Activated CD4-positive, alpha-beta T cell treated with anti-CD3 and anti-CD28 coated beads, Interleukin-2, amount 10 ng/mL, durations not matched to agents 7 days and 5 days (primary cell): ENCODE measurements around the gene ASPDH. TPM values are rescaled to one million over a fixed set of nuclear protein-coding genes. Genes with fewer than 3 reads are reported as not detected.

Experiments used
- CTCF ChIA-PET: fragments of 350-600 bp; sonication (Branson Sonifier 250); formaldehyde crosslinking; loops from one replicate; lab custom pipeline; 2021; ENCODE audit warnings: antibody characterized with exemption; lab: Charles Lee
- POLR2A ChIA-PET: fragments of 350-600 bp; sonication (Branson Sonifier 250); formaldehyde crosslinking; loops from one replicate; lab custom pipeline; 2021; ENCODE audit warnings: antibody characterized with exemption; lab: Charles Lee
- DNase-seq: peaks from one replicate; pipeline ENCODE4 v3.0.0-alpha.2; 2020
- H3K27ac Mint-ChIP-seq: one replicate; pipeline ENCODE4 v1.8.0; 2021; ENCODE audit warnings: mild to moderate bottlenecking, moderate library complexity, mixed read lengths
- H3K27me3 Mint-ChIP-seq: one replicate; pipeline ENCODE4 v1.8.0; 2021; ENCODE audit warnings: mixed read lengths
- H3K36me3 Mint-ChIP-seq: one replicate; pipeline ENCODE4 v1.8.0; 2021; ENCODE audit warnings: low read depth, mixed read lengths
- H3K4me1 Mint-ChIP-seq: one replicate; pipeline ENCODE4 v1.8.0; 2021; ENCODE audit warnings: mixed read lengths
- H3K4me3 Mint-ChIP-seq: one replicate; pipeline ENCODE4 v1.8.0; 2021; ENCODE audit warnings: mild to moderate bottlenecking, moderate library complexity, mixed read lengths
- H3K9me3 Mint-ChIP-seq: one replicate; pipeline ENCODE4 v1.8.0; 2021; ENCODE audit warnings: mixed read lengths
- total RNA-seq, 2 experiments: library from RNA; stranded (reverse); gene quantifications; one replicate each; pipeline ENCODE4 v1.2.3, GENCODE V29; 2021

Gene ASPDH
- total RNA-seq, 2 experiments from 2014 or later: not detected

GRCh38 chr19:50552540-50552939 lies 38.8 kb upstream of the ASPDH start:
- Mint-ChIP-seq H3K27ac (no peak overlapping the region), H3K4me3 (no peak overlapping the region), H3K27me3 (peaks cover 45% of the 10 kb centered on the region), H3K36me3 (no peaks in the 10 kb centered on the region), H3K4me1 (peaks cover 8% of the 10 kb centered on the region), H3K9me3 (no peaks in the 10 kb centered on the region)
- POLR2A ChIA-PET: no interaction called here
- CTCF ChIA-PET: no interaction called here
- no peak for DNase-seq

- Mint-ChIP-seq H3K36me3 (no peaks in the 10 kb centered on the region), H3K4me3 (no peak overlapping the region), H3K4me1 (peaks cover 8% of the 10 kb centered on the region)
Measured at GRCh38 chr19:50551715-50552187, 38.0 kb upstream of the ASPDH start.

DNA sequence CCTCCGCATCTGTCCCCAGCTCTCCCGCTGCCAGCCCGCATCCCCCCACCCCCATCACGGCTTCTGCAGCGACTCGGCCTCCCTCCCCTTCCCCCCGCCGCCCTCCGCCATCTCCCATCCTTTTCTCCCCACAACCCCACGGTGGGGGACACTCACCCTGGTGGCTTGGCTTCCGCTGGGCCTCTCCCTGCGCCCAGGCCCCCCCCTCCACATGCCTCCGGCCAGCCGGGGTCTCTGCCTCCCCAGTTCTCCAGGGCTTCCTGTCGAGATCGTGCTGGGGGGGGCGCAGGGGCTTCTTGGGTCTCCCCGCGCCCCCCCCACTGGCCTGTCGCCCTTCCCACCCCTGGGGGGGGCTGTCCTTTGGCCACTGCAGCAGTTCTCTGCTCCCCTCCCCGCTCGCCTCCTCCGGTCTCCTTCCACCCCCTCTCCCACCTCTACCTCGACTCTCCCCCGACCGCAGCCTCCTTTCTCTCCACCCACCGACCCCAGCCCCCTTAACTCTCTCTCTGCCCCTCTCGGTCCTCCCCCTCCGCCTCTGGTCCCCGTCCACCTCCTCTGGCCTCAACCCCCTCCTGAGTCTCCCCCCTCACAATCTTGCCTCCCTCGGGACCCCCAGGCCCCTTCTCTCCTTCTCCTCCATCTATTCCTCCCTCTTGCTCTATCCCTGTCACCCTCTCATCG lies 37.5 kb upstream of the ASPDH start:
- no peaks in the 10 kb centered on the region for H3K36me3 Mint-ChIP-seq
- no peaks in the 10 kb centered on the region for H3K9me3 Mint-ChIP-seq
- ChIA-PET POLR2A (no interaction called here), CTCF (no interaction called here)
- DNase-seq: no peak
- peaks cover 37% of the 10 kb centered on the region for H3K27me3 Mint-ChIP-seq
- H3K4me1 Mint-ChIP-seq: peaks cover 4% of the 10 kb centered on the region
- H3K27ac Mint-ChIP-seq: no peak overlapping the region
- no peak overlapping the region for H3K4me3 Mint-ChIP-seq

More at GRCh38 chr19:50551715-50552187, 38.0 kb upstream of the ASPDH start:
- DNase-seq: no peak
- H3K27me3 Mint-ChIP-seq: peaks cover 41% of the 10 kb centered on the region
- no peak overlapping the region for H3K27ac Mint-ChIP-seq
- no peaks in the 10 kb centered on the region for H3K9me3 Mint-ChIP-seq
- ChIA-PET CTCF (no interaction called here), POLR2A (no interaction called here)

DNA sequence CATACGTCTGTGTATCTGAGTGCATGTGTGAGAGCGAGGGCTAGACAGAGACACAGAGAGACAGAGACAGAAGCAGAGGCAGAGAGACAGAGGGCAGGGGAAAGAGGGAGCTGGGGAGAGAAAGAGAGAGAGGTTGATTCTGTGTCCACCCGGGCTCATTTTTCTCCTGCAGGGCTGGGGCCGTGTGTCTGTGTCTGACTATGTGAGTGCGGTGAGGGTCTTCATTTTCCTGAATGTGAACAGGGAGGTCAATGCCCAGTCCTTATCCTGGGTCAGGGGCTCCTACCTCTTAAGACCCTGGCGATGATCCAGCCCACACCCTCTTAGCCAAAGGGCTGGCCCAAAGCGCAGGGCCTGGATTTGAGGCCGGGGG lies 36.9 kb upstream of the ASPDH start:
- H3K36me3 Mint-ChIP-seq: no peaks in the 10 kb centered on the region
- no peak for DNase-seq
- peaks cover 34% of the 10 kb centered on the region for H3K27me3 Mint-ChIP-seq
- ChIA-PET CTCF (no interaction called here), POLR2A (no interaction called here)
- H3K27ac Mint-ChIP-seq: no peak overlapping the region
- no peaks in the 10 kb centered on the region for H3K9me3 Mint-ChIP-seq
- H3K4me1 Mint-ChIP-seq: no peaks in the 10 kb centered on the region
- no peak overlapping the region for H3K4me3 Mint-ChIP-seq

- ChIA-PET CTCF (no interaction called here), POLR2A (no interaction called here)
- Mint-ChIP-seq H3K4me1 (no peaks in the 10 kb centered on the region), H3K27me3 (peaks cover 29% of the 10 kb centered on the region), H3K27ac (no peak overlapping the region), H3K4me3 (no peak overlapping the region), H3K36me3 (no peaks in the 10 kb centered on the region), H3K9me3 (no peaks in the 10 kb centered on the region)
- DNase-seq: no peak
Measured at GRCh38 chr19:50549927-50550593, 36.3 kb upstream of the ASPDH start.

DNA sequence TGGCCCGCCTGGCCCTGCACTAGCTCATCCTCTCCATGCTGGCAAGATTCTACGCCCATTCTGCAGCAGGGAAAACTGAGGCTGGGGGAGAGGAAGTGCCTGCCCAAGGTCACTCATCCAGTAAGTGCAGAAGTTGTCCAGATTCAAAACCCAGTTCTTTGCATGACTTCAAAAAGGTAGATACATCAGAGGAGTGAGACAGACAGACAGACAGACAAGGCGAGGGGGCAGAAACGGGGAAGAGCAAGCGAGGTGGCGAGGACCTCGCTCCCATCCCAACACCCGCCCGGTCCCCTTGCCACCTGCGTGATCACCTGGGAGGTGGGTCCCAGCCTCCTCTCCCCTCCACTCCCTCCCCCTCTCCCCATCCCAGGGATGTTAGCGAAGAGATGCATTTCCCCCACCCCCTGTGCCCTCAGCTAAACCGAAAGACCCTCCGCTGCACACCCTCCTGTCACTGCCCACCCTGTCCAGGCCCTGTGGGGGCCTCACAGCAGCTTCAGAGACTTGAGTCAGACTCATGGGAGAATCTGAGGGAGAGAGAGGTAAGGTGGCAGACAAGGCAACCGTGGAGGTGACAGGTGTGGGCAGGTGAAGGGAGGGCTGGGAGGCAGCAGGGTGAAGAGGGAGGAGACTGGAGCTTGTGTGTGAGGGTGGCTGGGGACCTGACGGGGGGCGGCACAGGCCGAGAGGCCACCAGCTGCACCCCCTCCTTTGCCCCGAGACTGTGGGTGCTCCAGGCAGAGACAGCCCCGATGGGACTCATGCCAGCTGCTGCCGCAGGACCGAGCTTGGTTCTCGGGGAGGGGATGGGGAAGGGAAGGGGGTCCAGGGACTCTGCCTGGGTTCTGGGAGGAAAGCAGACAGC lies 35.6 kb upstream of the ASPDH start:
- POLR2A ChIA-PET: no interaction called here
- peaks cover 26% of the 10 kb centered on the region for H3K27me3 Mint-ChIP-seq
- CTCF ChIA-PET: no interaction called here
- no peak overlapping the region for H3K4me3 Mint-ChIP-seq
- no peaks in the 10 kb centered on the region for H3K4me1 Mint-ChIP-seq
- H3K27ac Mint-ChIP-seq: no peak overlapping the region
- no peak for DNase-seq
- H3K36me3 Mint-ChIP-seq: no peaks in the 10 kb centered on the region
- H3K9me3 Mint-ChIP-seq: no peaks in the 10 kb centered on the region

- no peak overlapping the region for H3K4me3 Mint-ChIP-seq
- no peaks in the 10 kb centered on the region for H3K4me1 Mint-ChIP-seq
- CTCF ChIA-PET: interaction anchor here (0.7 kb wide), 1 partner anchor 8 kb away, joined by 3 read pairs; no protein-coding TSS in a partner anchor
- no peaks in the 10 kb centered on the region for H3K36me3 Mint-ChIP-seq
- POLR2A ChIA-PET: no interaction called here
- H3K27me3 Mint-ChIP-seq: peaks cover 24% of the 10 kb centered on the region
- no peak for DNase-seq
- no peak overlapping the region for H3K27ac Mint-ChIP-seq
- no peaks in the 10 kb centered on the region for H3K9me3 Mint-ChIP-seq
Measured at GRCh38 chr19:50548191-50549058, 34.7 kb upstream of the ASPDH start.

DNA sequence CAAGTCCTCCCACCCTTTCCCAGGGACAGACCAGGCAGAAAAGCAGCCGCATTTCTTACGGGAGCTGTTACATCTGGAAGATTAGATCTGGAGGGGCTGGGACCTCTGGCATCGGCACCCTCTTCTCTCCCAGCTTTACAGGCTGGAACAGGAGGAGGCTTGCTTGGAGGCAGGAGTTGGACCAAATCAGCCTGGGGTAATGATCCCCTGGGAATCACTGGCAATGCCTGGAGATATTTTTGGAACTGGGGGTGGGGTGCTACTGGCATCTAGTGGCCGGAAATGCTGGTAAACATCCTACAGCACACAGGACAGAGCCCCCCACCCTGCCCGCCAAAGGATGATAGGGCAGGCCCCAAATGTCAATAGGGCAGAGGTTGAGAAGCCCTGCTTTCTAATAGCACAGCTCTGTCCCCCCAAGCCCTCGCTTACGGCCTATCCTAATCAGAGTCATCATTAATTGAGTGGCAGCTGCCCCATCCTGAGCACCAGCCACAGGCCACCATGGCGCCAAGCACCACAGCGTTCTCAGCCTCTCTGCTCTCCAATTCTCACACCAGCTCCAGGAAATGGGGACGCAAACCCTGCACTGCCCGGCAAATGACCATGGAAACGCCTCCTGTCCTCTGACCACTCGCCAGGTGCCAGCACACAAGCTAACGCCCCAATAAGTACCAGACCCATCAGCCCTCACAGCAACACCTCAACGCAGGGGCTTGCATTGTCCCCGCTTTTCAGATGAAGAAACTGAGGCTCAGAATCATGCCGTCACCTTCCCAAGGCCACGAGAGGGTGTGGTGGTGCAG lies 33.9 kb upstream of the ASPDH start:
- Mint-ChIP-seq H3K27me3 (peaks cover 17% of the 10 kb centered on the region), H3K4me3 (no peak overlapping the region), H3K9me3 (no peaks in the 10 kb centered on the region), H3K27ac (no peak overlapping the region), H3K4me1 (no peaks in the 10 kb centered on the region), H3K36me3 (no peaks in the 10 kb centered on the region)
- CTCF ChIA-PET: interaction anchor here (0.7 kb wide), 1 partner anchor 9 kb away, joined by 3 read pairs; no protein-coding TSS in a partner anchor
- POLR2A ChIA-PET: no interaction called here
- DNase-seq: no peak

DNA sequence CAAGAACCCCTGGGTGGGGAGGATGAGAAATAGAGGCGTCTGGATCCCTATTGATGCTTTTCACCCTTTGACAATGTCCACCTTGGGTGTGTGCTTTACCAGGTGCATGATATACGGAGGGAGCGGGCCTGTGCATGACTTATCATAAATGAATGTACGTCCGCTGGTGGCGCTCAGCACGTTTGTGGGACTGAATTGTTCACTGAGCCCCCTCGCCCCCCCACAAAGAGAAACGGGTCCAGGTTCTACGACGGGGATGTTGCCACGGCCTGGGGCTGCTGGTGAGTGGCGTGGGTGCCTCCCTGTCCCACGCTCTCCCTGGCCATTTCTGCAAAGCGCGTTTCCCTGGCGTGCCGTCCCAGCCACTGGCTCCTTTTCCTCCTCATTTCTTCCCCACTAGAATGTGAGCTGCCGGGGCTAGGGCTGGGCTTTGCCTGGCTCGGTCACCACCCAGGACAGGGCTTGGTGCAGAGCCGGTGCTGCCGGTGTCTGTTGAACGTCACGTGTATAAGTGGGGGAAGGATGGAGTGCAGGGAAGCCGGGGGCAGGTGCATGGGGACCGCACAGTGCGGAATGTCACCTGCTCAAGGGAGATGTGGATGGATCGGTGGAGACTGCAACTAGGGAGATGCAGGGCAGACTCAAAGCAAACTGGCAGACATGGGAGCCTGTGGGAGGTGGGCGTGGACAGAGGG lies 33.0 kb upstream of the ASPDH start:
- Mint-ChIP-seq H3K9me3 (no peaks in the 10 kb centered on the region), H3K27ac (no peak overlapping the region), H3K27me3 (peaks cover 11% of the 10 kb centered on the region), H3K4me3 (no peak overlapping the region), H3K4me1 (no peaks in the 10 kb centered on the region), H3K36me3 (no peaks in the 10 kb centered on the region)
- no peak for DNase-seq
- CTCF ChIA-PET: no interaction called here
- POLR2A ChIA-PET: no interaction called here

- Mint-ChIP-seq H3K9me3 (no peaks in the 10 kb centered on the region), H3K27me3 (no peaks in the 10 kb centered on the region), H3K4me1 (no peaks in the 10 kb centered on the region), H3K36me3 (no peaks in the 10 kb centered on the region), H3K4me3 (no peak overlapping the region), H3K27ac (no peak overlapping the region)
- POLR2A ChIA-PET: no interaction called here
- no peak for DNase-seq
- CTCF ChIA-PET: interaction anchor here (0.8 kb wide), 1 partner anchor 13 kb away, joined by 3 read pairs; no protein-coding TSS in a partner anchor
Measured at GRCh38 chr19:50542943-50543342, 29.2 kb upstream of the ASPDH start.

DNA sequence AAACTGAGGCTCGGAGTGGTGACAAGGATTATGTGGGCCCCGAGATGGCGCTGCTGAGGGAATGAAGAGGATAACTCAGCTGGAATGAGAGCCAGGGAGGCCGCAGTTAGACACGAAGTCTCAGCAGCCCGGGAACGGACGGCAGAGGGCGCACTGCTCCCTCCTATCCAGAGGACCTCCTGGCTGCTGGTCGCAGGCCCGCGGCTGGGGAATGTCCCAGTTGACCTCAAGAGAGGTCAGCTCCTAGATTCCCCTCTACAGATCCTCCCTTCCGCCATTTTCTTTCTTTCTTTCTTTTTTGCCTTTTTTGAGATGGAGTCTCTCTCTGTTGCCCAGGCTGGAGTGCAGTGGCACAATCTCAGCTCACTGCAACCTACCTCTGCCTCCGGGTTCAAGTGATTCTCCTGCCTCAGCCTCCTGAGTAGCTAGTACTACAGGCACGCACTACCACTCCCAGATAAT lies 24.1 kb upstream of the ASPDH start:
- CTCF ChIA-PET: interaction anchor here (1.2 to 3.1 kb wide), 4 partner anchors 9 to 384 kb away, joined by 3 to 14 read pairs (median 4); partner anchors contain the start of gene JOSD2

More for the DNA sequence above, 24.1 kb upstream of the ASPDH start:
- POLR2A ChIA-PET: no interaction called here
- no peaks in the 10 kb centered on the region for H3K36me3 Mint-ChIP-seq
- H3K27me3 Mint-ChIP-seq: no peaks in the 10 kb centered on the region
- H3K27ac Mint-ChIP-seq: no peak overlapping the region
- peaks cover 5% of the 10 kb centered on the region for H3K9me3 Mint-ChIP-seq
- no peak overlapping the region for H3K4me3 Mint-ChIP-seq
- H3K4me1 Mint-ChIP-seq: no peaks in the 10 kb centered on the region
- peak; percentile 64 for DNase-seq
